Stimulated activated CD8-positive, alpha-beta memory T cell treated with anti-CD3 and anti-CD28 coated beads, Interleukin-2, amount 100 ng/mL, for 48 hours (primary cell): ENCODE measurements around the gene IL1RAPL2.
"Not testable (repeated sequence)": the region's sequence is repeated elsewhere in the genome, so short reads cannot be mapped to it uniquely, and the experiment has no call there.

Experiments used
- DNase-seq, 2 donors: peaks; one replicate each; pipeline ENCODE4 v3.0.0-alpha.2; 2020; ENCODE audit warnings: low read depth in 2 of 2

IL1RAPL2 gene

GRCh38 chrX:105803891-105804290, 1237.9 kb downstream of the IL1RAPL2 start:
- no peak for DNase-seq

DNA sequence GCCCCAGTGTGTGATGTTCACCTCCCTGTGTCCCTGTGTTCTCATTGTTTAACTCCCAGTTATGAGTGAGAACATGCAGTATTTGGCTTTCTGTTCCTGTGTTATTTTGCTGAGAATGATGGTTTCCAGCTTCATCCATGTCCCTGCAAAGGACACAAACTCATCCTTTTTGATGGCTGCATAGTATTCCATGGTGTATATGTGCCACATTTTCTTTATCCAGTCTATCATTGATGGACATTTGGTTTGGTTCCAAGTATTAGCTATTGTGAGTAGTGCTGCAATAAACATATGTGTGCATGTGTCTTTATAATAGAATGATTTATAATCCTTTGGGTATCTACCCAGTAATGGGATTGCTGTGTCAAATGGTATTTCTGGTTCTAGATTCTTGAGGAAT, 1239.7 kb downstream of the IL1RAPL2 start:
- not testable (repeated sequence) for DNase-seq

DNA sequence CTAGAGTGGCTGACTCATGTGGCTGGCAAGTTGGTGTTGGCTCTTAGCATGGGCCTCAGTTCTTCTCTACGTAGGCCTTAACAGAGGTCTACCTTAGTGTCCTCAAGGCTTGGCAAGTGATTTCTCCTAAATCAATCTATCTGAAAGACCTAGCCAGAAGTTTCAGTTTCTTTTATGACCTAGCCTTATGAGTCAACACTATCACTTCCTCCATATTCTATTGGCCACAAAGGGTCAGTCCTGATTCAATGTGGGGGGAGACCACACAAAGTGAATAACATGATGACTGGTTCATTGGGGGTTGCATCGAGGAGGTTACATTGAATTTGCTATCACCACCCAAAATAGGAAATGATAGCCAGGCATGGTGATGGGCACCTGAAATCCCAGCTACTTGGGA, 1250.5 kb downstream of the IL1RAPL2 start:
- no peak for DNase-seq
